Ramos (cell line): ENCODE measurements around the gene UBAC1.

ENCODE experiments used
- in situ Hi-C: fragments of 300-500 bp; cut with MboI; formaldehyde crosslinking; loops from one replicate; pipeline ENCODE4 v1.14.3; 2022; ENCODE audit warnings: low sequenced_read_pairs; ENCODE audit not compliant: unreplicated experiment

UBAC1 gene

DNA sequence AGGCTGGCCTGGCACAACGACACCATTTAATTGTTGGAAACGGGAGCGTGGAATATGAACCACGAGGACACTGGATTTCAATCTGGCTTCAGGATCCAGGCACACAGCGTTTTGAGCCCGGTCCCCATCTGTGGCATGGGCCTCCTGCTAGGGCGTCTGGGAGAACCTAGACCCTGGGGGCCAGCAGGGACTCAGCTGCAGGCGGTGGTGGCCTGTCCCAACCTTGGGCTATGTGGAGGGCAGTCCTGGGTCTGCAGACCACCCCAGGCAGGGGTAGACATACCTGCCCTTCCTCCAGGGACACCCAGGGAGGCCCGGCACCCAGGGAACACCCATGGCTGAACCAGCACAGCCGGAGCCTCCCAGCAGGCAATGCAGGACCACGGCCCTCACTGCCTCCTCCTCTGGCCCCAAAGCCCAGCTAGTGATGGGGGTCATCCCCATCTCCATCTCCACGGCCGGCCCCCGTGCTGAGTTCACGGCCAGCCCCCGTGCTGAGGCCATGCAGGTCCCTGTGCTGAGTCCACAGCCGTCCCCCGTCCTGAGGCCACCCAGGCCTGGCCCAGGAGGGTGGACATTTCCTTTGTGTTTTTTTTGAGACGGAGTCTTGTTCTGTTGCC, 18.5 kb upstream of the UBAC1 start:
- in situ Hi-C loops, result no loop called here

GRCh38 chr9:135978642-135979546, 17.7 kb upstream of the UBAC1 start:
- in situ Hi-C loops, result no loop called here

GRCh38 chr9:135976944-135977343, 15.8 kb upstream of the UBAC1 start:
- in situ Hi-C loops, result no loop called here

DNA sequence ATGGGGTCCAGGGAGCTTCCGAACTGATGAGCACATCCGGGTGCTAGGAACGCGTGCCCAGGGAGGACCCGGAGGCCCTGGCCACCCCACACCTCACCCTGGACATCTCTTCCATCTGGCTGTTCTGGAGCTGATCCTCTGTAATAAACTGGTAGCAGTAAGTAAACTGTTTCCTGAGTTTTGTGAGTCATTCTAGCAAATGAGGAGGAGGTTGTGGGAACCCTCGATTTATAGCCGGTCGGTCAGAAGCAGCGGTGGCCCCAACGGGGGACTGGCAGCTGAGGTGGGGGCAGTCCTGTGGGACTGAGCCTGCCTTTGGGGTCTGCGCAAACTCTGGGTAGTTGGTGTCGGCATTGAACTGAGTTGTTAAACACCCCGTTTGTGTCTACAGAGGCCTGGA, 15.4 kb upstream of the UBAC1 start:
- in situ Hi-C loops, result no loop called here

GRCh38 chr9:135975834-135976233, 14.7 kb upstream of the UBAC1 start:
- in situ Hi-C loops, result no loop called here

DNA sequence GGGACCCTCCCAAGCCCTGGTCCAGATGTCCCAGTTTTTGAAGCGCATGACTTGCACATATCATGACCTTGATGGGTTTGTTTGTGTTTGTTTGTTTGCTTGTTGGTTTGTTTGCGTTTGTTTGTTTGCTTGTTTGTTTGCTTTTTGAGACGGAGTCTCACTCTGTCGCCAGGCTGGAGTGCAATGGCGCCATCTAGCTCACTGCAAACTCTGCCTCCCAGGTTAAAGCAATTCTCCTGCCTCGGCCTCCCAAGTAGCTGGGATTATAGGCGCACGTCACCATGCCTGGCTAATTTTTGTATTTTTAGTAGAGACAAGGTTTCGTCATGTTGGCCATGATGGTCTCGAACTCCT, 13.0 kb upstream of the UBAC1 start:
- in situ Hi-C loops, result no loop called here

DNA sequence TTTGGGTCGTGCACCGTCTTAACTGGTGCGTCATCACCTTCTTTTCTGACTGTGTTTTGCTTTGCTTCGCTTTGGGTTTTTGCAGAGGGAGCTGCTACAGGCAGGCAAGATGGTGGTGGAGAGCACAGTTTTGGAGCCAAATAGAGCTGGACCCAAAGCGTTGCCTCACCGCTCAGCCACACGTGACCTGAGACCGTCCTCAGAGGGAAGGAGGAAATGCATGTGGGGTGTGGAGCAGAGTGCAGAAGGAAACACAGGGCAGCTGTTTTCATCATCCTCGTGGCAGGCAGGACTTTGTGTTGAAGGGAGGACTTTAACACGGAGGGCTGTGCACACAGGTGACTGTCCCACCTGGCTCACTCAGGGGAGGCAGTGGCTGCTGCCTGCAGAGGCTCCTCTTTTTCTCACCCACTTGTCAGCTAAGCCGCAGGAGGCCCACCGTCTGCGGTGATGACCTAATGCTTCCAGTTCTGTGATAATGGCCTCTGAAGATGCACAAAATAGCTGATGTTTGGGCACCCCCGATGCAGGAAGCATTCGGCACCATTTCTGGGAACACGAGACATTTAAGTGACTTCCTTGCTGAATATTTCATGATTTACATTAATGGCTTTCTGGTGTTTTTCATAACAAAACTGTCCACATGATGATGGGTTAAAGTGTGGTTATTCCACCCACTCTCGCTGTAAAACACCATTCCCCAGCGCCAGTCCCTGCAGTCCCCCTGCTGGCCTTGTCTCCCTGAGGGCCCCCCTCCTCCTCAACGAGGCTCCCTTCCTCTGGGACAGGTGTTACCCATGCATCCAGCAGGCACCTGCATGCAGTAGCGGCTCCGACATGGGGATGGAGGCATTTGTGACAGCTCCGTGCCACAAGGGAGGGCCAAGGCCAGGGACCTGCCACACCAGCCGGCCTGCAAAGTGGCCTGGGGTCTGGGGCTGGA, 12.4 kb upstream of the UBAC1 start:
- in situ Hi-C loops, result no loop called here

DNA sequence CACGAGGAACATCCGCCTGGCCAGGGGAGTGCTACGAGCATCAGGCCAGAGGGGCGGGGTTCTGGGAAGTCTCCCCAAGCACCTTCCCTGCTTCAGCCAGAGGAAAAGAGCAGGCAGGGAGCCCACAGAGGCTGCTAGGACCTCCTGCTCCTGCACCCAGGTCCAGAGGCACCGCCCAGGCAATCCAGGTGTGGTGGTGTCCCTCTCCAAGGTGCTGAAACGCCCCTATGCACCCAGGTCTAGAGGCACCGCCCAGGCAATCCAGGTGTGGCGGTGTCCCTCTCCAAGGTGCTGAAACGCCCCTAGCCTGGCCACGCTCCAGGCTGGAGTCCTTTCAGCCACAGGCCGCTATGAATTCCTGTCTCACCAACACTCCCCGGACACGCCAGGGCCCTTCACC, 10.7 kb upstream of the UBAC1 start:
- in situ Hi-C loops, result no loop called here

GRCh38 chr9:135971111-135971766, 10.1 kb upstream of the UBAC1 start:
- in situ Hi-C loops, result no loop called here

DNA sequence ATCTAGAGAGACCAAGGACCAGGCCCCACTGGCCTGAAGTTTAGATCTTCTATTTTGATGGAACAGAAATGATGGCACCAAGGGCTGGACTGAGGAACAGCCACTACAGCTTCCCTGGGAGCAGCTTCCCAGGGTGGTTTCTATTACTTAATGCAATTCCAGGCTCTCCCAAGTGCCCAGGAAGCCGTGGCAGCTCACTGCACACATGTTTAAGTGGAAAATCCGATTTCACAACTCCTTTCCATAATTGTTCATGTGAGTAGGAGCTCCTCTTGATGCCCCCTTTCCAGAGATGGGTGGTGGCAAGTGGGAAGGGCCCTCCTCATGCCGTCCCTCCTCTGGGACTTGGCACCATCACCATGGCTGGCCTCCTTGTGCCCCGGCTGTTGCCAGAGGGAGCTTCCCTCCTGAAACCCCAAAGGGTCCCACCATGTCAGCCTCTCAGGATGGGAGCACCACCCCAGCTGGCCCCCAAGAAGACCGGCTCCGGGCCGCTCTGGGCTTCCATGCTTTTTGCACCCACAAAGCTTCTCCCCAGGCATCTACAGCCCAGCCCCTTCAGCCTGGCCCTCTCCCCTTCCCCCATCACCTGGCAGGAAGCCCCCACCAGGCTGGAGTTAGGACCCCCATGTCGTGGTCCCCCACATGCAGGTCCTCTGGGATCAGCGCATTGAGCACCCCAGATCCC, 9.1 kb upstream of the UBAC1 start:
- in situ Hi-C loops, result no loop called here

DNA sequence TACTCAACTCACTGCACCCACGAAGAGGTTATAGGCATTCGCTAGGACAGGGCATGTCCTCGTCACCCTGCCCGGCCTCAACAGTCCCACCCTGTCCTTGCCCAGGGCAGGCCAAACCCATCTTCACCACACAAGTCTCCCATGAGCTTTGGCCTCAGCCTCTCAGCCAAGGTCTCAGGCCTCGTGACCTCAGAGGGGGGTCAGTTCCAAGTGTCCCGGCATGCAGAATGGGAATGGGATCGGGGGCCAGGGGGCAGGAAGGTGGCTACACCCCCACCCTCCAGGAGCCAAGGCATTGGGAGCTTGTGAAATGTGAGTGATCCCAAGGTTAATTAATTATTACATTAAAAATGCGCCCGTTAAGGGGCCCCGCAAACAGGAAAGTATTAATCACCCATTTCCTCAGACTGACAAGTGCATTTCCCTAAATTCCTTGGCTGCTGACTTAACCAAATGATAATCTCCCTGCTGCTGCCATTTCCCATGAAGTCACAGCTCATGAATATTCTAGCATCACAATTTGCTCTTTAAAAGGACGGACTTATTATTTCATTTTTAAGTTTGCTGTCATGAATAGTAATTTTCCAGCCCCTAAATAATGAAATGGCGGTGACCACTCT, 8.0 kb upstream of the UBAC1 start:
- in situ Hi-C loops, result loop anchor here (5.0 kb wide), 1 partner anchor 153 kb away; no protein-coding TSS in a partner anchor

GRCh38 chr9:135968601-135969000, 7.4 kb upstream of the UBAC1 start:
- in situ Hi-C loops, result loop anchor here (5.0 kb wide), 1 partner anchor 154 kb away; no protein-coding TSS in a partner anchor

GRCh38 chr9:135968083-135968476, 6.9 kb upstream of the UBAC1 start:
- in situ Hi-C loops, result loop anchor here (5.0 kb wide), 1 partner anchor 154 kb away; no protein-coding TSS in a partner anchor

GRCh38 chr9:135966916-135967260, 5.7 kb upstream of the UBAC1 start:
- in situ Hi-C loops, result loop anchor here (5.0 kb wide), 1 partner anchor 155 kb away; no protein-coding TSS in a partner anchor

DNA sequence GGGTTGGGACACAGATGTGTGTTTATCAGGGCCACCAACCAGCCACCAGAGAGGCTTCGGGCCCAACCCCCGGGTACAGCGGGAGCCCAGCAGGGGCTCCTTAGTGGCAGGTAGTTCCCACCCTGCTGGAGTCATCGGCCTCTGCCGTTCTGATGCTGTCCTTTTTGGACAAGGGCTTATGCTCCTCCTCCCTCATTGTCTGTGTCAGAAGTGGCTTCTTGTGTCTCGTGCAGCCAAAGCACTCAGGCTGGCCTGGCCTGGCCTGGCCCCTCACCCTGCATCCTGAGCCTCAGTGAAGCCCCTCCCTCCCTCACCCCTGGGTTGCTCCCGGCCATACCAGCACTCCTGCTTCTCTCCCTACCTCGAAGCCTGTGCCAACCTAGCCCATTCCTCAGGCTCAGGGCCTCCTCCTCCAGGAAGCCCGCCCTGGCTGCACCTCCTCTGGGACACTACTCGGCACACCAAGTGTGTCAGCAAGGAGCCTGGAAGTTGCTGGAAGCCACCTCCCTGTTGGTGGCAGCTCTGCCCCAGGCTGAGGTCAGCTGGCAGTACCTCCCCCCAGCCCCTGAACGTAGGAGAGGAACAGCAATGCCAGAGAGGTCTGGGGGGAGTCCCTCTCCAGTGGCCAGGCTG, 4.1 kb upstream of the UBAC1 start:
- in situ Hi-C loops, result loop anchor here (5.0 kb wide), 1 partner anchor 157 kb away; no protein-coding TSS in a partner anchor

DNA sequence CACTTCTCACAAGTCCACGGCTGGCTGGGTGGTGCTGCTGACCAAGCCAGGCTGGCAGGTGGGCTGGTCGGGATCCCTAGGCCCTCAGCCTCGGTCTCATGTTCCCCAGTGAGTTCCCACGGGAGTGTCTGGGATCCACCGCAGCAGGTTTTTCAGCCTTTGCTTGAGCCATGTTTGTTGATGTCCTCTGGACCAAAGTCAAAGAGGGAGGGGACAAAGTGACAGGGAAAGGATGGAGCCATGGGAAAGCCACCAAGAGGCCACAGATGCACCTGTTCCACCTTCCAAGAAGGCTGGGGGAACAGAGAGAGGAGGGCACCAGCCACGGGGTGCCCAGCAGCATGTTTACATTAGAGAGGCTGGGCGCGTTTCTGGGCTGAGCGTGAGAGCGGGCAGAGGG, 2.8 kb upstream of the UBAC1 start:
- in situ Hi-C loops, result no loop called here

DNA sequence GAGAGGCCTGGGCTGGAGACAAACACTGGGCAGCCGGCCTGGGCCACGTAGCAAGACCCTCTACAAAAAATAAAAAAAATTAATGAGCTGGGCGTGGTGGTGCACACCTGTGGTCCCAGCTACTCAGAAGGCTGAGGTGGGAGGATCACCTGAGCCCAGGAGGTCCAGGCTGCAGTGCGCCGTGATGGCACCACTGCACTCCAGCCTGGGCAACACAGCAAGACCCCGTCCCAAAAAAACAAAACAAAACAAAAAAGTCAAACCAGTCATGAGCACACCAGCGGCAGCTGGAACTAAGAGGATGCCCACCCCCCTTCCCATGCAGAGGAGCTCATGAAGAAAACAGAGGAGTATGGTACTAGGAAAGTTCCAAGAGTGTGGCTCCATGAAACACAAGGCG, 2.2 kb upstream of the UBAC1 start:
- in situ Hi-C loops, result no loop called here

GRCh38 chr9:135962696-135963307, 1.6 kb upstream of the UBAC1 start:
- in situ Hi-C loops, result no loop called here
